Cortex of kidney (tissue), 1 donor: ENCODE results near the gene SUPT3H.

Experiments
- DNase-seq: peaks from one replicate; lab custom pipeline; 2025; lab: John Stamatoyannopoulos, UW

The SUPT3H gene

DNA sequence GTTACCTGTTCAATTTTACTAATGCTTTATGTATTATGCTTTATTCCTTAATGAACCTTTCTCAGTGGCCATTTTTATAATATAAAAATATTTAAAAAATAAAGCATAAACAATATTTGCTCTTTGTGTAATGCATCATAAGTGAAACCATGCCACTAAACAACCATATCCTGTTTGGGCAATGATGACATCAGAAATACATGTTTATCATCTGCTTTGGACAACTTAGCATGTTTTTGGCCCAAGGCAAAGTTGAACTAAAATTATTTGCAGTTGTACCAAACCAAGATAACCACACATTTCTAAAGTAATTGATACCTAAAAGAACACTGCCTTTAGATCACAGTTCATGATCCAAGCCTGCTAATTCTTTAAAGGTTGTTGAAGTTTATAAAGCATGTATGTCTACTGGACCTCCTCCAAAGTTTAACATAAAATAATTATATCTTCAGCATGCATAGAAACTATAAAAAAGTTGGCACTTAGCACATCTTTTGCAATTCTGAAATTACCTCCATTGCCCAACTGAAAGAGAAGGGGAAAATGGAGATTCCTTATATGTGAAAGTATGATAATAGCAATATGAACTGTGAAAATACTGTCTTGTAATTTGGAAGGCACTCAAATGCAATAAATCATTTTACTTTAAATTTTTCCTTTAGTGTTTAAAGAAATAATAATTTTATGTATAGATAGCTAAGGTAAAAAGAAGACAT lies 375.2 kb downstream of the SUPT3H start:
- DNase-seq: no peak

DNA sequence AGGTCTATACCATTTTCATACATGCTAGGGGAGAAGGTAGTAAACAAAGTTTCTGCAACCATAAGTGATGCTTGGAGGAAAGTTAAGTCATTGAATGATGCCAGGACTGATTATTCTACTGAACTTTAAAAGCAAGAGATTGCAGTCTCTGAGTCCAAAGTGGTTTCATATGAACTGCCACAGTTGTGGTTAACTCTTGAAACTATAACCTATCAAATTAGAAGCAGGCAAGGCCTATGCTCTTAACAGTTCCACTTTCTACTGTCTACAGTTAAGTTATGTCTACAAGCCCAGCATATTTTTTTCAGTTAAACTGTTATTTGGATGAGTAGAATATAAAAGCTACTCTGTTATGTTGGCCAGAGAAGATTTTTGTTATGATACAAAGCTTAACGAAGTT lies 376.1 kb downstream of the SUPT3H start:
- DNase-seq: no peak

DNA sequence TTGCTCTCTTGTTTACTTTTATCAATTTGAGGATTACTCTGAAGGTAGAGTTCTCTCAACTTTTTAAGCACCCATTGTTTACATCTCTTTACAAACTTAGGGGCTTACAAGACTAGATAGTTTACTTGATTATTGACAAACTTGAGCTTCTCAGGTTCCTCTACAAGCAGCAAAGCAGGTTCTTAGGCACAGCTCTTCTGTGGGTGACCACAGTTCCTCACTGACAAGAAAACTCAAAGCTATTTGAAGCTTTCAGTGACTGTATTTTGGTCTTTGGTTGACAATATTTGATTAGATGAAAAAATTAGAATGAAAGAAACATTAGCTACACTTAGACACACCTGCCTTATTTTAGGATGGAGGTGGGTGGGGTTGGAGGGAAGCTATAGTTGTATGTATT lies 376.9 kb downstream of the SUPT3H start:
- no peak for DNase-seq

DNA sequence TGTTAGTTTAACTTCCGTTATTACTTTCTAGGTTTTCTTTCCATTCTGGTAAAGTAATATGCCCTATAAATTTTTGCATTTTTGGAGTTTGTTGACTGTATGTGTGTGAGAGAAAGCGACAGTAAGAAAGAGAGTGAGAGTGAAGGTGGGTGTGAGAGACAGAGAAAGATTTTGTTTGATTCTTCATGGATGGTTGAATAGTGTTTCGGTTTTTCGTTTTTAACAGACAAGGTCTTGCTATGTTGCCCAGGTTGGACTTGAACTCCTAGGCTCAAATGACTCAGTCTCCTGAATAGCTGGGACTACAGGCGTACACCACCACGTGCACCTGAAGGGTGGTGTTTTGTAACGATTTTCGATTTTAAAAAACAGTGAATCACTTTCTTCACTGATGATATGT lies 378.7 kb downstream of the SUPT3H start:
- no peak for DNase-seq

DNA sequence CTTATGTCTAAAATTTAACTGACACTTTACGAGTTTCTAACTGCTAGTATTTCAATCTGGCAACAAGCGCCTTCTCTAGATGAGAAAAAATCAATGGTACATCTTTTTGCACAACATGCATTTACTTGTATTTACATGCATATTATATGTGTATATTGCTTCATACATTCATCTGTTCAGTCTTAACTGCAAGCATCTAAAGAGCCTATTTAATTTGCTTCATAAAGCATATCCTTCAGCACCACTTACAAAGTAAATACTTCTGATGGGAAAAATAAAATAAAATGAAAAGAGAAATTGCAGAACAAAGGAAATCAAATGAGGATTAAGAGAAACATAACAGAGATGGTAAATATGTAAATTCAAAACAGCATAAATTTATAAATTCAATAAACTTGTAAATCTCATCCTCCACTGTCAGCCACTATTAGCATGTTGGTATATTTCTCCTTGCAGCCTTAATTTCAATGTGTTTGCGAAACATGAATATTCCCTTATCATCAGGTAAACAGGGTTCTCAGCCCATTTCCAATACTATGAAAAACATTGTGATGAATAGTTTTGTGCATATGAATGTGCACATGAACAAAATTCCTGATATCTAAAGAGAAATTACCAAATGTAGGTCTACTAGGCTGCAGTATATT lies 382.1 kb downstream of the SUPT3H start:
- DNase-seq: no peak

DNA sequence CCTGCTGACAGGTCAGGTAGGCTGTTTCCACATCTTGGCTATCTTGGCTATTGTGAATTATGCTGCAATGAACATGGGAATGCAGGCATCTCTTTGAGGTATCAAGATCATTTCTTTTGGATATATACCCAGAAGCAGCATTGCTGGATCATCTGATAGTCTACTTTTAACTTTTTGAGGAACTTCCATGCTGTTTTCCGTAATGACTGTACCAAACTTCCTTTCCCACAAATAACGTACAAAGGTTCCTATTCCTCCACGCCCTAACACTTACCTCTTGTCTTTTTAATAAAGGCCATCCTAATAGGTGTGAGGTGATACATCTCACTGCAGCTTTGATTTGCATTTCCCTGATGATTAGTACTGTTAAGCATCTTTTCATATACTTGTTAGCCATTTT lies 388.3 kb downstream of the SUPT3H start:
- no peak for DNase-seq

DNA sequence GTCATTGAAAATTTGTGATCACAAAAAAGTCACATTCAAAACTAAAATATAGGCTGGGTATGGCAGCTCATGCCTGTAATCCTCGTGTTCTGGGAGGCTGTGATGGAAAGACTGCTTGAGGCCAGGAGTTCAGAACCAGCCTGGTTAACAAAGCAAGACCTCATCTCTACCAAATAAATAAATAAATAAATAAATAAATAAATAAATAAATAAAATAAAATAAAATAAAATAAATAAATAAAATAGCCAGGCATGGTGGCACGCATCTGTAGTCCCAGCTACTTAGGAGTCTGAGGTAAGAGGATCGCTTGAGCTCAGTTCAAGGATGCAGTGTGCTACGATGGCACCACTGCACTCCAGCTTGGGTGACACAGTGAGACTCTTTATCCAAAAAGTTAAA lies 392.7 kb downstream of the SUPT3H start:
- no peak for DNase-seq

DNA sequence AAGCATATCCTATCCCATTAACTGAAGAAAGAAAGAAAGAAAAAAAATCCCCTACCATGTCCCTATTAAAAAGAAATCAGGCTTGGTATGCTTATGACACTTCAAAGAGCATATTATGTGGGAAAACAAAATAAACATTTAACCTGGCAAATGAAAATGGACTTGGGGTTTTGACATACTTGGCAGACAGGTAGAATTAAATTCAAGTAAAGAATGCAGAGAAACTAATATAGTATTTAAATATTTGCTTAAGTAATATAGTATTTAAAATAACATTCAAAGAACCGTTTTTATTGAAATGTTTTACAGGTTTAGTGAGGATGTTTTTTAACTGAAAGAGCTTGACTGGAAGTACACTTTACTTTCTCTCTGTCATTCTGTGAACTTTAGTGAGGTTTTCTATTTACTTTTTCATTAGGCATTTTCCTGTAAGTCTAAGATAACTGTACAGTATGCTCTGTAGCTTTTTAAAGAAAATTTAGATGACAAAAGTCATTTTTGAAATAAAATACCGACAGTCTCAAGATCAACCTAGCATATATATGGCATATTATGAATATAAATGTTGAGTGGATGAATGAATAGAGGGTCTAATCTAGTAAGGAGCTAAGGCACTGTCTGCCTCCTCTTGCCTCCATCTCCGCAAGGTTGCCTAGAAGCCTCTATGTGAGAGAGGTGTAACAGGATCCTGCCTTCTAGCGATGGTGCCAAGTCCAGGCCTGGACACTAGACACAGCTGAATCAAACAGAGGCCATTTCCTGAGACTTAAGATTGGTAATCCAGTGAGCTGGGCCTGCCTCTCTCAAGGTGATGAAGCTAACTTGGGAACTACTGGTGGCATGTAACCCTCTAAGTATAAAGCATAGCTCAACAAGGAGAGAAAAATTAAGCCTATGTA lies 394.0 kb downstream of the SUPT3H start:
- no peak for DNase-seq

DNA sequence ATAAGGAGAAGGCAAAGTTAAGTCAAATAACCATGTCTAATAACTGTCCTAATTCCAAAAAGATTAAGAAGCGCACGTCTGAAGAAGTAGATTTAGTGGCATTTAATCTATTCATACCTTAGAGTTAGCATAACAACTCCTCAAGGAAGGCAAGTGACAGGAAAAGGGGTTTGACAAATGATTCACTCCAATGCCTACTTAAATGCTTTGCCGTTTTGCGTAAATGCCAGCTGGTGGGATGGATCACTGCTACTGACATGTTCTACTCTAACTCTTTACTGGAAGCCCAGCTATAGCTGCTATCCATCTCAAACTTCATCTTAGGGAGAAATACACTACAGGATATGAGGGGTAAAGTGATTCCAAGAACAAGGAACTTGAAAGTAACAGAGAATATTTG lies 396.9 kb downstream of the SUPT3H start:
- no peak for DNase-seq

DNA sequence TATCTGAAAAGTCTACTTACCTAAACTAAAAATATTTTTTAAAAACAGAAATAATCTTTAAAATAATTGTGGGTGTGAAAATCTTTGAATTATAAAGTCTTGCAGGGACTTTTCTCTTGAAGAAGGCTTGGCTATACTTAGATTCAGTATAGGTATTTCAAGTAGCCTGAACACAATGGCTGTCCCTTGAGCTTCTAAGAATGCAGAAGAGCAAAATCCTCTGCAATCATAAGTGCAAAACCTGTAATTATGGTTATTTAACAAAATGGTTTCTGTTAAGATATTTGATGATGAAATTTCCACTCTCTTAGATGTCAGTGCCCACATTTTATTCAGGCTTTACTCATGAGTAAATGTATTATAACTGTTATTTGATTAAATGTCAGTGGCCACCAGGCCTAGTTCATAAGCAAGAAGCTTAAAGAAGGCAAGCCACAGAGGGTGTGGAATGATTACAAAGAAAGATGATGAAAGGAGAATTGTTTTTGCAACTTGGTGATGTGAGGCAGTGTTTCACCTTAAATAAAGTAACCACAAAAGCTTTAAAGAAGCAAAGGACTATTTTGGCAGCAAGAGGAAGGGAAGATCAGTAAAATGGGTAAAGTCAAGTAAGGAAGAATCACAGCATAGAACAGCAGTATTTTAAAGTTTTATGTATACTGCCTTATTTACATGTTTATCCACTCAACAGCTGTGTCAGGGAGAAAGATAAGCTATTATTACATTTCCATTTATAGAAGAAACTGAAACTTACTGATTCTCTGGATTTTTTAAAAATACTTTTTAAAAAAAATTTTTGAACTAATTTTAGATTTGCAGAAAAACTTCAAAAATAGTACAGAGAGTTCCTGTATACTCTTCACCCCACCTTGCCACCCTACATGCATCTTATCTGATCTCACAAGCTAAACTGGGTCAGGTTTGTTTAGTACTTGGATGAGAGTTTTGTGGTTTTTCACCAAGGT lies 400.8 kb downstream of the SUPT3H start:
- no peak for DNase-seq

DNA sequence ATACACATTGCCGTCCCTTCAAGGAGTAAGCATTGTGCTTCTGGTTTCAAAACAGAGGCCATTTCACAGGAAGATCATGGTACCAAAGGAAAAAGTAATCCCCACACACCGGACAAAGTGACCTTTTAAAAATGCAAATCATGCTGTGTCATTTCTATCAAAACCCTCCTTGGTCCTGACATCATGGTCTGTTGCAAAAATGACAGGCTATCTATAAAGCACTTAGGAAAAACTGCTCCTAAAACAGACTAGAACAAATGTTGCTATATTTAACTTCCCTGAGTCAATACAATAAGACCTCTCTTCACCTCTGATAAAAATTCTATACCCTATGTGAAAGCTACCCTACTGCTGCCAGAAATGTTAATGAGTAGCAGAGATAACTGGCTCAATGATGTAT lies 403.2 kb downstream of the SUPT3H start:
- no peak for DNase-seq

DNA sequence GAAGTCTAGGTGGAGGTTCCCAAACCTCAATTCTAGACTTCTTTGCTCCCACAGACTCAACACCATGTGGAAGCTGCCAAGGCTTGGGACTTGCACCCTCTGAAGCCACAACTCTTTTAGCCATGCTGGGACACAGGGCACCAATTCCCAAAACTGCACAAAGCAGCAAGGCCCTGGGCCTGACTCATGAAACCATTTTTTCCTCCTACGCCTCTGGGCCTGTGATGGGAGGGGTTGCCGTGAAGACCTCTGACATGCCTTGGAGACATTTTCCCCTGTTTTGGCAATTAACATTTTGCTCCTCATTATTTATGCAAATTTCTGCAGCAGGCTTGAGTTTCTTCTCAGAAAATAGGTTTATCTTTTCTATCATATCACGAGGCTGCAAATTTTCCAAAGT lies 405.0 kb downstream of the SUPT3H start:
- no peak for DNase-seq

DNA sequence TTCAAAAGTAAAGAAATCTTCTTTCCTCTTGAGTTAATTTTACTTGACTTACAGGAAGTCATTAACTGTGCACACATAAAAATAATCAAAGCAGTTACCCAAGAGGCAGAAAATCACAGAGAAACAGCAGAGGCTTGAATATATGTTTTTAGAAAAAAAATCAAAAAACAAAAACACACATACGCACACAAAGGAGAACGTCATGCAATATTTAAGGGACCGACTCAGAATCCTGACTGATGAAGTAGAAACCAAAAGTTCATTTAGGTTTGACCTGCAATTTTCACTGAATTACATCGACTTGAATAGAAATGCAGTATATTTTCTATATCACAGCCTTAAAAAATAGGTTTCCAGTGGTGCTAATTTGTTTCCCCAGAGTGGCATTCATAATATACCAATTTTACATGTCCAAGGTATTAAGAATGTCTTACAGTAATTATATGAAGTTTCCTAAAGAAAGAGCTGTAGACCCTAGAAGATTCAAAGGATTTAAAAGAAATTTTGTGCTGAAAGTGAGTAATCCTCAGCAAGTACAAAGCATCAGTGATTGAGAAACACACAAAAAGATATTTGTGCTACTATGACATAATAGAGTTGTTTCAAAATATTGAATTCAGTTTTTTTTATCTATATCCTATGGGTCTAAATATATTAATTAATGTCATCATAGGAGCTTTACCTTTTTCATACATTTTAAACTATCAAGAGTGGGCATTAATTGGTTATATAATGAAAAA lies 408.1 kb downstream of the SUPT3H start:
- no peak for DNase-seq

DNA sequence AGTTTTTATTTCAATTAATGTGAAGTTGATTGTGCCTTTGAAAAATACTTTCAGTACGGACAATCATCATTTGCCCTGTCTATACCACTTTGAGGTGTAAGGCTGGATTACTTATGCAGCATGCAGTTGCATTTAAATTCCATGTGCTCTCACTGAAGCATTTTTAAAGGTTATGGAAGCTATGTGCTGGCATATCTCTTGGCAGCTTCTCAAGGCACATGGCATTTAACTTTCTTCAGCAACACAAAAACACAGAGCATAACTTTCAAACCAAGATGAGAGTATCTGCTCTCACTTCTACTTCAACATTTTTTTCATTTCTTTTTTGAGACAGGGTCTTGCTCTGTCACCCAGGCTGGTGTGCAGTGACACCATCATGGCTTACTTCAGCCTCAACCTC lies 410.3 kb downstream of the SUPT3H start:
- no peak for DNase-seq

DNA sequence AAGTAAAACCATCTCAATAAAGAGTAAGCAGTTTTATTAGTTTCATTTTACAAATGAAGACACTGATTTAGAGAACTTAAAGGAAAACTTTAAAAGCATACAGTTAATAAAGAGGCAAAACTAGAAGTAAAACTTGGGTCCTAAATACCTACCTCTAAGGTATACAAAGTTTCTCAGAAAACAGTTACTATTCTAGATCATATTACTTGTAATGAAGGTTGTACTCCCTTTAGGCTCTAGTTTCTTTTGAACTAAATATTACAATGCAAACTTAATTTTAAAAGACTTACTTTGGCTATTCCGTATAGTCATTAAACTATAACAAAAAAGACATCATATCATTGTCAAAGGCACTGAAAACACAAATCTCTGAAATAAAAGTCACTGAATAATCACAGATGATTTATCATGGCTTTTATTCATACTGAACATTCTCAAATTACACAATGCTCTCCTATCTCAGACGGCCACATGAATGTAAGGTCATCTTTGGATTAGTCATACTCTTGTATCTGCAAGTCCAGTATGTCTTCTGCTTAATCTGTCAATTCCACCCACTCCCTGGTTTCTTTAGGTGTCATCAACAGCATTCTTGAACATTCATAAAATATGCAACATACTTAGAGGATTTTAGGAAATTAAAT lies 411.2 kb downstream of the SUPT3H start:
- DNase-seq: no peak

DNA sequence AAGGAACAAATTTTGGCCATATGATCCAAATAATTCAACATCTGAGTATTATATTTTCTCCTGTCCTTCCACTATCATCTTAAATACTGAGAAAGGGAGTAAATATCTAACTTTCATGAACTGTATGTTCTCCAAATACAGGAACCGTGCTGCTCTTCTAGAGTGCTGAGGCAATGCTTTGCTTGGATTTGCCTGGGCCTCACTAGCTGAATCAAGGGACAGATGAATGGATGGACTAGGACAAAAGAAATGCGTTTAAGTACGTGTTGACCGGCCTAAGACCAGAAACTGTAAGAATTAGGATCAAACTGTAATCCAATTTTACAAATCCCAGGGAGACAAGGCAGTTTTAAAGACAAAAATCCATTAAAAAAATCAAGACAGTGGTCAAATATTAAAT lies 412.0 kb downstream of the SUPT3H start:
- no peak for DNase-seq

DNA sequence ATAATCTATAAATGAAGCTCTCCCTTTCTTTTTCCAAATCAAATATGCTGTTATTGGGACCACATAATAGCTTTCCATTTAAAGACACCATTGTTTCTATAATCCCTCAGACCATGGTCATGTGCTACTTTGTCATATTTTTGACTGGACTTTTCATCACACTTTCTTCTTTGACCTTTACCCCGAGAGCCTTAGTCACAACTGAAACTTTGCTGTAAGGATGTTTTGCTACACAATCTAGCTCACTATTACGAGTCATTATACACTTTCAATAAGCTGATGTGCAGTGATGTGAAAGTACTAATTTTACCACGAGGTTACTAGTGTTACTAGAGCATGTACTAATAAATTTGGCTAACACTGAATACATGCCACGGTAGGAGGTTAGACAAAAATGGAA lies 416.8 kb downstream of the SUPT3H start:
- DNase-seq: no peak

DNA sequence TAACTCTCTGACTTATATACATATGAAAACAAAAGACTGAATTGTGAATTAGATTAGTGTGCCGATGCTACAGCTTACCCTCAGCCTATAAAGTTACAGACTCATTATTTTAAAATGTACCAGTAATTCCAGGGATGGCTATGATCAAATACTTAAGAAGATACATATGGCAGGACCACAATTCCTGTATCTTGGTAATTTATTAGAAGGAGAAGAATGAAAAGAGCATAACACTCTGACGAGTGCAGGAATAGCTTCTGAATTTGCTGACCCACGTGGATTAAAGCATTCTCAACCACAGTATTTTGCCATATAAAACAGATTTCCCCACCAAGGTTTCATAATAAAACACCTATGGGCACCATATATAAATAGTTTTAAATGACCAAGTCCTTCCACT lies 418.1 kb downstream of the SUPT3H start:
- no peak for DNase-seq

DNA sequence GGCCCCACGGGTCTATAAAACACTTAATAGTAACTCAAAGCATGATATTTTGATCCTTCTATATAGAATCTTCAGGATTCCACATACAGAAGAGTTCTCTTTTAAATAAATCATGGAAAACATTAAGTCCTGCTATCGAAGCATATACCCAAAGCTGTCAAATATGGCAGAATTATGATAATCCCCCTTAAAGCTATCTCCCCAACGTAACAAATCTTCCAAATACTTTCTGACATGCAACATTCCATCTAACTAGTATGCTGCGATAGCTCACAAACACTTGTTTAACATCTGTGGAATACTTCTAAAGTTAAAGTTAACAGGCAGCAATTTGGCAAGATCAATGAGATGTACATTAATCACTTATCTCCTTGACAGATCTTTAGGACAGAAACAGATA lies 420.6 kb downstream of the SUPT3H start:
- DNase-seq: no peak

DNA sequence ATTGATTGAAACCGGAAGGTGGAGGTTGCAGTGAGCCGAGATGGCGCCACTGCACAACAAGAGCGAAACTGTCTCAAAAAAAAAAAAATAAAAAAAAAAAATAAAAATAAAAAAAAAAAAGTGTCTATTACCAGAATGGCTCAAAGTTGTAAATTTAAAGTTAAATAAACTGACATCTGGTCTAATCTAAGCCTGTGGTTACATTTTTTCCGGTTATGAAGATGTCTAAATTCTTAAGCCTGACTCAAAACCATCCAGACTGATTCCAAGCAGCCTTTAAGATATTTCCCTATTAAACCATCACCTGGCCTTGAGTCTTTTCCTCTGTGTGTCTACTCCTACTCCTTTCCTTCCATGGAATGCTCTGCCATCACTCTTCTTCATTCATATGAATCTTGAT lies 421.3 kb downstream of the SUPT3H start:
- DNase-seq: no peak

DNA sequence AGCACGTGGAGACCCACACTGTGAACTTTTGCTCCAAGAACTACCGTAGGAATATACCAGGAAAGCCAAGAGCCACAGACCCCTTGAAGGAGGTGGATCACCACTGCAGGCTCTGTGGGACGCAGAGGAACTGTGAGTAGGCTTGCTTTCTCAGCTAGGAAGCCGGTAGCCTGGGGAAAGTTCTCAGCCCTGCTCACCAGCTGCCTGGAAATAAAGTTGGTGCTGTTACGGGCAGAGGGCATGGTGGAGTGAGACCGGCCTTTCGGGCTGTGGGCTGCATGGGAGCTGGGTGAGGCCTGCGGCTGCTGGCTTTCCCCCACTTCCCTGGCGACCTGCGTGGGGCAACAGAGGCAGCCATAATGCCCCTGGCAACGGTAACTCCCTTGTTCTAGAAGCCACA lies 422.6 kb downstream of the SUPT3H start:
- no peak for DNase-seq
